ENCODE data around the gene NTHL1.
A peak's percentile ranks its signal among the peaks of the same experiment; 100 is the strongest.

NTHL1 gene

DNA sequence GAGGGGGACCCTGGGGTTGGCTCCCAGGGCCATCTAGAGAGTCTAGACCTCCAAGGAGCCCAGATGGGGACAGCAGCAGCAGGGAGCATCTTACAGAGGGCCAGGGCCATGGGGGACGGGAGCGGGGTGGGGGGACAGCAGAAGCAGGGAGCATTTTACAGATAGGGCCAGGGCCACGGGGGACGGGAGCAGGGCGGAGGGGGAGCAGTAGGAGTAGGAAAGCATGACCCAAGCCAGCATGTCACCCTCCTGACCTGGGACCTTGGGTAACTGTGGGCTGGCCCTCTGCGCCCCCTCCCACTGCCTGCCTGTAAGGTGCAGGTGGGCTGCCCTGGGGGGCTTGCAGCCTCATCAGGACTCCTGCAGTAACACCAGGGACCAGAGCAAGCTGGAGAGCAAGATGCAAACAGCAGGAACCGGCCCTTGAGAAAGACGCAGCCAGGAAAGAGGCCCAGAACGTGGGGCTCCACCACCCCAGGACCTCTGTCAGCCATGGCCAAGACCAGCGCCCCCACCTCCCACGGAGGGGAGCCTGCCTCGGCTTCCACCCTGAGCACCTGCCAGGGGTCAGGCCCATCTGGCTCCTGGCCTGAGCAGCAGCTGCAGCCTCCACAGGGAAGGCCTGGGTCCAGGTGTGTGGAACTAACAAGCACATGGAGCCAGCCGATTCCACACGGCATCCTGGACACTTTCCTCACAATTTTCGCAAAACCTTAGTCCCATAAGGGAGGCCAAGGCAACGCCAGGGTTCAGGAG, 40.4 kb downstream of the NTHL1 start:
- DNase-seq: no peak

DNA sequence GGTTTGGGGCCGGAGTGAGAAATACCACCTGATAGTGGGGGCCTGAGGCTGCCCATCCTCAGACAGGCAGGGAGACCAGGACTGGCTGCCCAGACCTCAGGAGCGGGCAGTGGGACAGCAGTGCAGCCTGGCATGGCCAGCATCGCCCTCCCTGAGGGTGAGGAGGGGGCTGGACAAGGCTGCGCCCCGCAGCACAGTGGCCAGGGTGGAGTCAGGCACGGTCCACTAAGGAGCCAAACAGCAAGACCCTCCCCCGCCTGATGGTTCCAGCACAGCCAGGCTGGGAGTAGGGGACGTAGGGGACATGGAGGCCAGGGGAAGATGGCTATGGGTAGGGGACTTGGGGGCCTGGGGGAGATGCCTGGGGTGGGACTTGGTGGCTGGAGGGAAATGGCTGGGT, 41.3 kb downstream of the NTHL1 start:
- DNase-seq: no peak

DNA sequence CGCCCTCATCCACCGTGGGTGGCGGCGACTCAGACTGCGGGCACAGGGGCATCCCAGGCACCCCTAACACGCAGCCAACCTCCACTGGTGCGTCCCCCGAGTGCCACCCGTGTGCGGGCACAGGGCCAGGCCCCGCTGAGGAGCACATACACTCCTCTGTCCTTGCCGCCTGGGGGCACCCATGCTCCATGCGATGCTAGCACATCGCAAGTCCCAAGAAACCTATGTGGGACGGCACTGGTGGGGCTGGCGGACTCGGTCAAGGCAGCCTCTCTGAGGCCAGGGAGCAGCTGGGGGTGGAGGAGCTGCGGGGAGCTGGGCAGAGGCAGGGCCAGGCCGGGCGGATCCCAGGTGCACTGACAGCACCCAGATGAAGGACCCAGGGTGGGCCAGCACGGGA, 42.0 kb downstream of the NTHL1 start:
- DNase-seq: peak in 1 of 2 experiments; percentile 48

DNA sequence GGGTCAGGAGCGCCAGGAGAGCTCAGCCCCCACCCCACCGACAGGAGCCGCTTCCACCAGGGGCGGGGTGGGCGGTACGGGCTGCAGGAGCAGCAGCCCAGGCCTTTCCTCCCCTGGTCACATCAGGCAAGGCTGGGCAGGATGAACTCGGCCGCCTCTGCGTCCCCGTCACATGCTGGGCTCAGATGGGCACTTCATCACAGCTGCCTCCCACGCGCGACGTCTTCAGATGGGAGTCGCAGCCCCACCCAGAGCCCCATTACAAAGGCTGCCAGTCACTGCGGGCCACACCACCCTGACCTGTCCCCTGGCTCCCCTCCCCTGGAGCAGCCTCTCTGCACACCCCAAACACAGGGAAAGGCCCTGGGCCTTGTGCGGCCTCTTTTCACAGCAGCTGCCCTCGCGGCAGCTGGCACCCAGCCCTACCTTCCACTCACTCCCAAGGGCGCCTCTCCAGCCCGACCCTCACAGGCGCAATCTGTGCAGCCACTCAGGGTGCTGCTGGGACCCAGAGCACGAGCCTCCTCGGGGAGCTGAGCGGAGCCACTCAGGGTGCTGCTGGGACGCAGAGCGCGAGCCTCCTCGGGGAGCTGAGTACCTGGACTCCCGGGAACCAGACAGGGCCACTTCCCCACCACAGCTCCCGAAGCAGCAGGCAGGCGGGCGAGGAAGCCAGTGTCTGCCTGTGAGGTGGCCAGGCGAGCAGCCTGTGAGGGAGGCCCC, 42.7 kb downstream of the NTHL1 start:
- DNase-seq: peak in 1 of 2 experiments; percentile 54

DNA sequence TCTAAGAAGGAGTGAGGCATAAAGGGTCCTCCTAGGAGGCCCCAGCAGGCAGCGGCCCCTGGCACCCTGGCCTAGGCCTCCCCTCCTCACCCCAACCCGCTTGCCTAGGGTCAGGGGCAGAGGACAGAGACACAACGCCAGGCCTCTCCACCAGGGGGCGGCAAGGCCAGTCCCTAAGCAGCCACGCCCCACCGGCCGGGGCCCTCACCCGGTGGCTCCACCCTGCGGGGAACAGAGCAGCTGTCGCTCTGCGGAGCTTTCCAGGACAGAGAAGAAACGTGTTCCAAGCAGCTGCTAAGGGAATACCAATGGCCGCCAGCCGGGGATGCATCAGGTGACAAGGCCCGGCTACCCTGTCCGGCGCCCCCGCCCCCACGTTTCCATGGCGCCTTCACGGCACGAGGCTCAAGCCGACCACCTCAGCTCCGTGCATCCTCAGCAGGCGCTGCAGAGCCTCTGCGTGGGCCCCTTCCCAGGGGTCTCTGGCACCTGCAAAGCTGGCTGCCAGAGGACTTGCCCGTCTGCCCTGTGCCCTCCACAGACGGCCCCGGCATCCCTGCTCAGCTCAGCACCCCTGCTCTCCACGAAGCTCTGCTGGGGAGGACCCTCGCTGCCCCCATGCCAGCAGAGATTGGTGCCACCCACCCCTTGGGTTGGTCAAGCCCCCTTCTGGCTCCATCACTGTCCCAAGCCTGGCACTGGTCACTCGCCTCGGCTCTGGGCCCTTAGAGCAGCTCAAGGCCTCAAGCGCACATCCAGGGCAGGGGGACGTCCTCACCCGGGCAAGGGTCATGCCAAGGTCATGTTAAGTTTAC, 43.6 kb downstream of the NTHL1 start:
- peak; percentile 93 to 99 for DNase-seq

DNA sequence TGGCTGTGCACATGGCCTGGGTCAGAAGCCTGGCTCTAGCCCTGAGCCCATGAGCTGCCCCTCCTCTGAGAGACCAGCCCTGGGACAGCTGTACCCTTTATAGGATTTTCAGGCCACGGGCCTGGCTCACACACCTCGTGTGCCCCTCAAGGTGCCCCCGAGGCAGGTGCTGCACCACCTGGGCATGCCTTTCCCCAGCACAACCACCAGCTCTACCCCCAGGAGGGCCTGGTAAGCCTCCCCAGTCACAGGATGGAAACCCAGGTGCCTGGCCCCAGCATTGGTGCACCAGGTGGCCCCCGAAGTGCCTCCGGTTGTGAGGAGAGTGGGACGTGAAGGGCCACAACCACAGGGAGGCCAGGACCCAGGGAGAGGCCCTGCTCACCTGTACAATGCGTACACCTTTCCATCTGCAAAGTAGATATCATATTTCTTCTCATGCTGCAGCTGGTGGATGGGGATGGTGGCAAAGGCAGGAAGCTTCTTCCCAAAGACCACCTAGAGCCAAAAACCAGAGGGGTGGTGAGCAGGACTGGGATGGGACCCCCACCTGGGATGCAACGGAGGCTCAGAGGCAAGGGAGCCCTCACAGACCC, 44.3 kb downstream of the NTHL1 start:
- DNase-seq: no peak

DNA sequence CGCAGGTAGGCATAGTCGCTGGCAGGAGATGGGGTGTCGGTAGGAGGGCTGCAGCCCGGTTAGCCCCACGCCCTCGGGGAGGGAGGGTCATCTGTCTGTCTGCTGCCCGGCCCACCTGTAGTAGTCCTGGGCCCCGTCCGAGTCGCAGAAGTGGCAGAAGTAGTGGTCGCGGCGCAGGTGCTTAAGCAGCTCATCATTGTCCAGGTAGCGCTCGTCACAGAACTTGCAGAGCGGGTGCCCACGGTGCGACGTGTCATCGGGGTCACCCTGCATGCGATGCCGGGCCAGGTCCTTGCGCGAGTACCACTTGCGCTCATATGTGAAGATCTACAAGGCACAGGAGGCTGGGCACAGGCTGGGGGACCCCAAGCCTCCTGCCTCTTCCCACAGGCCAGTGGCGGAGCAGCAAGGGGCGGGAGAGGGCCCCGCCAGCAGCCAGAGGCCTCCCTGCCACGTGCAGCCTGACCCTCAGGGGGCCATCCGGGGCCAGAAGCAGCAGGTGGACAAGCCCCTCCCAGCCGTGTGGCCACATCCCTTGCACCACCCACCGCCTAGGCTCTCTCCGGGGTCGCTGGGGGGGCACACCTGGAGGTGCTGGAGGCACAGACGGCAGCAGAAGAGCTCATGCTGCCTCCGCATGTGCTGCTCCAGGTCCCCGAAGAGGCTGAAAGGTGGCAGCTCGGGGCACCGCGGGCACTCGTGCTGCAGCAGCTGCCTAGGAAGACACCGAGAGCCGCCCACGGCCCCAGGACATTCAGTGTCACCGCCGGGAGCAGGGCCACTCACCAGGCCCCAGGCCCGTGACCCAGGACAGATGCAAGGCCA, 45.0 kb downstream of the NTHL1 start:
- no peak for DNase-seq

DNA sequence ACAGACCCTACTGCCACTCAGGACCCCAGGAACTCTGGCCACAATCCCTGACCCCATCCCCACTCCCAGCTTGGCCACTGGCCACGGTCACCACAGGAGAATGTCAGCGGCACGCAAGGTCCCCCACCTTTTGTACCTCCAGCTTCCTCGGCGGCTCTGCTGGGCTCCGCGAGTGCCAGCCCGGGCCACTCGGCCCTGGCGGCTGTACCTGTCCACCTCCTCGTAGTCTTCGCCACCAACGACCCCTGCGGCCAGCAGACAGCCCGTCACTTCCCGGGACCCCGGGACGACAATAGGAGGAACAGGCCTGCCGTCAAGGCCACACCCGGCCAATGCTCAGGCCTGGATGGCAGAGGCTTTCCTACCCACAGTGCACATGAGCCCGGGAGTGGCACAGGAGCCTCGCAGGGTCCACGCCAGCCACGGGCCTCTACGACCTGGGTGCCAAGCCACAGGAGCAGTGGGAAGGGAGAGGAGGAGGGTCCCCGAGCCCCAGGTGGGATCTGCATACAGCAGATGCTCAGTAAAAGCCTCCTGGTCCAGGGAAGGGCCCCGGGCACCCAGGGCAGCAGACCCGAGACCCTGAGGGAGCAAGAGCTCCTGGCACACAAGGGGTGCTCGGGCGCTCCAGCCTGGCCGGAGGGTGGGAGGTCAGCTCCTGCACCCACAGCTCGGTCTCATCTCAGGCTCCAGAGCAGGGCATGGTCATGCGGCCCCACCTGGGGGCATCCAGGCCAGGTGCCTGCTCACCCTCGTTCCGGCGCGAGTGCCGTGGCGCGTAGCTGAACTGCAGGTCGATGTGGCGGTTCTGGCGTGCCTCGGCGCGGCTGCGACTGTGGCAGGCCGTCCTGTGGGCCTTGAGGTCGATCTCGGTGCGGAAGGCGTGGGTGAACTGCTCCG, 45.9 kb downstream of the NTHL1 start:
- DNase-seq: no peak

DNA sequence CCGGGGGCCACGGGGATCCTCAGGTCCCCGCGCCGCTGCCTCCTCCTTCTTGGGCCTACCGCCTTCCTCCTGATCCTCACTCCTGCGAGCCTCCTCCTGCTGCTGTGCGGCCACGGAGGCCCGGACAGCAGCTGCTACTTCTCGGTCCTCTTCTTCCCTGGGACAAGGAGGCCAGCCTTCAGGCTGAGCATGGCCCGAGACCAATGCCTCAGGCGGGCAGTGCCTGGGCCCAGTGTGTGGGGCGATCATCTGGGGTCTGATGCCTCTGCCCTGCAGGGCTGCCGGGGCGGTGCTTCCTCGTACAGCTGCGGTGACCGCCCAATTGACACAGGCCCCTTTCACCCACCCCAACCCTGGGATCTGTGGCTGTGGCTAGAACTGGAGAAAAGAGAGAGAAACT, 46.6 kb downstream of the NTHL1 start:
- DNase-seq: no peak

DNA sequence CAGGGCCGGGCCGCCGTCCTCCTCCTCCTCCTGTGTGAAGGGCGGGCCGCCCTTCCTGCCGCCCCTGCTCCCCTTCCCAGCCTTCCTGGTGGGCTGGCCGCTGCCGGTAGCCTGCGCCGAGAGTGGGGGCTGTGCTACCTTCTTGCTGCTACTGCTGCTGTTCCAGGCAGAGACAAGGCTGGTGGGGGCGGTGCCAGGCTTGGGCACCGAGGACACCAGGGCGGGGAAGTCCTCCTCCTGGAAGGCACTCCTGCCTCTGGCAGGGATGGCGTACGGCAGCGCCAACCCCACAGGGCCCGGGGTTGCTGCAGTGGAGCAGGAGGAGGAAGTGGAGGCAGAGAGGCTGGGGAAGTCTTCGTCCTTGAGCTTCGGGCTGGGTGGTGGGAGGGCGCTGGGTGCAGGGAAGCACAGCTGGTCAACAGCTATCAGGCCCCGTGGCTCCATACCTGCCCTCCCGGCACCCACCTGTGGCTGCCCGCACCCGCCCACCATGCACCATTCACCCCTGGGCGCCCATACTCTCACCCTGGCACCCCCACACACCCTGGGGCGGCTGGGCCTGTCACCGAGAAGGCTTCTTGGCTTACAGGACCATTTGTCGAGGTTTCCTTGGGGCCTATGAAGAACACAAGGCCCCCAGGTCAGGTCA, 47.6 kb downstream of the NTHL1 start:
- no peak for DNase-seq

DNA sequence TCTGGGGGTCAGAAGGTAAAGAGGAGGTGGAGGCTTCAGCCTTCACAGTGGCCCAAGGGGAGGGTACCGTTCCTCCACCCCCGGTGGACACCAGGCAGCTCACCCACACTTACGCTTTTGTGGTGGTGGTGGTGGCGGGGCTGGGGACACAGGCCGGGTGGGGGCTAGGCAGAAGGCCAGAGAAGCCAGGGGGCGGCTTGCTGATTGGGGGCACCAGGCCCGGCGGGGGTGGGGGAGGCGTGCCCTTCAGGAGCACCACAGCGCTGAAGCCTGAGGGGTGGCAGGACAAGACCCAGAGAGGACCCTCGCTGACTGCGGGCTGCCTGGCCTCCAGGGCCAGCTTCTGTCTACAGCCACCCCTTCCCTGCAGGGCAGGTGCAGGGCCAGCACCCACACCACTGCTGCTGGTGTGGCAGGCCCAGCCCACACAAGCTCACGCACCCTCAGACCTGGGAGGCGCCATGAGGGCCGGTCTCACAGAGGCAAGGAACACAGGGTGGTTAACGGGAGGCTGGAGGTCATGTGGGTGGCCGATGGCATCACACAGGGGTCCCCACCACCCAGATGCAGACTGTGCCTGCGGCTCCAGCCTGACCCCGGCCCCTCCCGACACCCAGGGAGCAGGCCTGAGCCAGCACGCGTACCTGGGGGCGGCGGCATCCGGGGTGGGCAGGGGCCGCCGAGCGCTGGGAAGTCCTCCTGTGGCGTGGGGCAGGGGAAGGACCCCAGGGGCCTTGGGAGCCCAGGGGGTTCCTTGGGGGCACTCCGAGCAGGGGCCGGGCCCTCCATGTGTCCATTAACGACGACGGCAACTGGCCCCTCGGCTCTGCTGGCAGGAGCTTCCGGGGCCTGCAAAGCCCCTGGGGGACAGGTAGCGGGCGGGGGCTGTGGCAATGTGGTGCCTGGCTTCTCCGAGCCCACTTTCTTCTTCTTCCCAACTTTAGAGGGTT, 48.5 kb downstream of the NTHL1 start:
- DNase-seq: no peak

DNA sequence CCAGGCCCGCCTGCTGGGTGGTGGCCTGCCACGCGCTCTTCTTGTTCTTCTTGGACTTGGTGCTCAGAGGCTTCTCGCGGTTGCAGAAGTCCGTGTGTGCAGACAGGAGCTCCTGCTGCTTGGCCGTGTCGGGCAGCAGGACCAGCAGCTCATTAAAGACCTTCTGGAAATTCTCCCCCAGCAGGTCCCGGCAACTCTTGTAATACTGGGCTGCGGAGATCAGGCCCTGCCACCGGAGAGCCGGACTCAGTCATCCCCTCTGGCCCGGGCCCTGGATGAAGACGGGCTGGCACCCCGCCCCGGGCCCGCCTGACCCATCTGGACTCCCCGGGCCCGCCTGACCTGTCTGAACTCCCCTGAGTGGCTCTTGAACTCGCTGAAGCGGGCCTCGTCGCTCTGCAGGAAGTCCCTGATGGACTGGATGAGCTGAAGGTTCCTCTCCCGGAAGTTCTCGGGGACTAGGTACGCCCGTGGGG, 49.2 kb downstream of the NTHL1 start:
- no peak for DNase-seq

DNA sequence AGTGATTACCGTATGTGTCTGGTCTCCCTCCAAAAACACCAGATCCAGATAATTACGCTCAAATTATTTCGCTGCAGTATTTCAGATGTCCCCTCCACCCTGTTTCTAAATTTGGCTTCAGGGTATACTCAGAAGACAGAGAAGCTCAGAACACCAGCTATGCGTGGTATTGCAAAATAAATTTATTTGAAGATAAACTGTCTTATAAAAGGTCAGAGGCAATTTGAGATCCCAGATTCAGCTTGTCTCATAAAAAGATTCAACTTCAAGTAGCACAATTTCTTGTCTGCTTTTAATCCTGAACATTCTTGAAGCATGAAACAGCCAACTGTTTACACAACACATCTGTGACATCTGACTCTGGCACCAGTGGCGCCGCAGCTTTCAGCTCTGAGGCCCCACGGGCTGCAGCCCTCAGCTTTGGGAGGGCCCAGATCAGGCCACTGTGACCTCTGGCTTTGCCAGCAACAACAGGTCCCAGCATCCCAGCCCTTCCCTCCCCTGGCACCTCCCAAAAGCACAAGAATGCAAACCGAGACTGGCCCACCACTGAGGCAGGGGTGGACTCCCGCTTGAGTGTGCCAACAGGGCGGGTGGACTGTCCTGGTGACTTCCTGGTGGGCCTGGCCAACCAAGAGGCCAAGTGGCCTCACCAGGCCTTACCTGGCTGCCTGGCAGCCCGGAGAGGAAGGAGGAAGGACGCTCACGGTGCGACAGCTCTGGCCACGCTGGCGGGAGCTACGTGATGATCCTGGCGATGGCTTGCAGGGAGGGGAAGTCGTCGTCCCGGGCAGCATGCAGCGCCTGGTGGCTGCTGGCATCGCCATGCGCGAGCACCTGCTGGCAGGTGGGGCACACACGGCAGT, 49.9 kb downstream of the NTHL1 start:
- no peak for DNase-seq

DNA sequence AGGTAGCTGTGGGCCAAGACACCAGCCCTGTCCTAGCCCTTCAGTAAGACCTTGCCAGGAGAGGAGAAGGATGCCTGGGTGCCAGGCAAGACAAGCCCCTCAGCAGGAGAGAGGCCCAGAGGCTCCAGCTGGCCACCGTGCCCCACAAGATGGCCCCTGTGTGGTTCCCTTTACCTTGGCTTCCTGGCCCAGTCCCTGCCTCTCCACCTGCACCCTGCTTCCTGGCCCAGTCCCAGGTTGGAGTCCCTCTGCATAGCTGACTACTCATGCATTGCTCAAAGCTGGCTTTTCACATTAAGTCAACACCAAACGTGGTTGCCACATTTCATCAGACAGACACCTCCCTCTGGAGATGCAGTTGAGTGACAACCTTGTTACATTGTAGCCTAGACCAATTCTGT, 53.9 kb downstream of the NTHL1 start:
- no peak for DNase-seq

DNA sequence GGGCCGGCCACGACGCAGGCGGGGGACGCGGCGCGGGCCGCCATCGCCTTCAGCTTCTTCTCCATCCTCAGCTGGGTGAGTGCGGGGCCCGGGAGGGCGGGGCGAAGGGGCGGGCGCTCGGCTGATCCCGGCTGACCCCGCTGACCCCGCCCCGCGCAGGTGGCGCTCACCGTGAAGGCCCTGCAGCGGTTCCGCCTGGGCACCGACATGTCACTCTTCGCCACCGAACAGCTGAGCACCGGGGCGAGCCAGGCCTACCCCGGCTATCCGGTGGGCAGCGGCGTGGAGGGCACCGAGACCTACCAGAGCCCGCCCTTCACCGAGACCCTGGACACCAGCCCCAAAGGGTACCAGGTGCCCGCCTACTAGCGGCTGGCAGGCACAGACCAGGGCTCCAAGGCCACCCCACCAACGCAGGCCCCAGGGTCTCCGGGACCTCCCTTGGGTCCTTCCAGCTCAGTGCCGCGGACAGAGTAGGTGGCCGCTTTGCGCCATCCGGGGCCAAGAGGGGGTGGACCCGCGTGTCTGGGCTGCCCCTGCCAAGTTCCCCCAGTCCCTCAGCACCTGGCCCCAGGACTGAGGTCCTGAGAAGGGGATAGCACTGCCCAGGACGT, 54.8 kb downstream of the NTHL1 start:
- DNase-seq: no peak

DNA sequence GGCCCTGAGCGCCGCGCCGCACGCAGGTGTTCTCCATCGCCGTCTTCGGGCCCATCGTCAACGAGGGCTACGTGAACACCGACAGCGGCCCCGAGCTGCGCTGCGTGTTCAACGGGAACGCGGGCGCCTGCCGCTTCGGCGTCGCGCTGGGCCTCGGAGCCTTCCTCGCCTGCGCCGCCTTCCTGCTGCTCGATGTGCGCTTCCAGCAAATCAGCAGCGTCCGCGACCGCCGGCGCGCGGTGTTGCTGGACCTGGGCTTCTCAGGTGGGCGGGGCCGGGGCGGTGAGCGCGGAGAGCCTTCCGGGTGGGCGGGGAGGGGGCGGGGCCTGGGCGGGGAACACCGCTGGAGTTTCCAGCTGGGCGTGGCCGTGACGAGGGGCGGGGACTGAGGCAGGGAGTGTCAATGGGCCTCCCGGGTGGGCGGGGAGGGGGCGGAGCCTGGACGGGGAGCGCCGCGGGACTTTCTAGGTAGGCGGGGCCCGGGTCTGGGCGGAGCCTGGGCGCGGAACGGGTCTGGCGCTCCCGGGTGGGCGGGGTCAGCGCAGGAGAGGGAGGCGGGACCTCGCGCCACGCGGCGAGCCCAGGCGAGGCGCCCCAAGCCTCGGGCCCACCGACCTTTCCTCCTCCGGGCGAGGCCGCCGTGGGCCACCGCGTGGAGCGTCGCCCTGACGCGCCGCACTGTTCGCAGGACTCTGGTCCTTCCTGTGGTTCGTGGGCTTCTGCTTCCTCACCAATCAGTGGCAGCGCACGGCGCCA, 55.5 kb downstream of the NTHL1 start:
- DNase-seq: peak; percentile 18 to 61

DNA sequence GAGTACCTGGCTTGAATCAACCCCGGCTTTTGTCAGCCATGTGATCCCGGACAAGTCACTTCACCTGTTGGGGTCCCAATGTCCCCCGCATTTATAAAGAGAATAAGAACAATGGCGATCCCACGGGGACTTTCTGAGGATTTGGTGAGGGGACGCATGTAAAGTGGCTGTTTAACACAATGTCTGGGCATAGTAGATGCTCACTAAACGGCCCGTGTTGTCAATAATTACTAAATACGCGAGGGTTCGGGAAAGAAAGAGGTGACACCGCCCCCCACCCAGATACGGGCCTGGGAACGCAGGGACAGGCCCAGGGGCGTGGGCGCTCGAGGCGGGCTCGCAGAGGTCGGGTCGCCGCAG, 56.1 kb downstream of the NTHL1 start:
- no peak for DNase-seq
